ENCODE measurements around the gene PADI3.

PADI3 gene

GRCh38 chr1:17258758-17259130 is 9.8 kb downstream of the PADI3 start:
- H3K4me1 ChIP-seq (ENCODE audit: control insufficient read depth, insufficient read depth, low read length, unreplicated experiment) = peaks cover 7% of the 10 kb centered on the region
- H3K27me3 ChIP-seq (ENCODE audit: insufficient read depth, low read length) = peaks cover 6% of the 10 kb centered on the region
- H3K4me3 ChIP-seq (ENCODE audit: low read depth, low read length) = no peak overlapping the region
- H2AFZ ChIP-seq (ENCODE audit: low read length, unreplicated experiment) = no peak overlapping the region
- H3K27ac ChIP-seq (ENCODE audit: low read depth, low read length) = no peak overlapping the region
- H3K79me2 ChIP-seq (ENCODE audit: control insufficient read depth, insufficient read depth, low read length, unreplicated experiment) = no peaks in the 10 kb centered on the region
- no peaks in the 10 kb centered on the region for H3K36me3 ChIP-seq (ENCODE audit: insufficient read depth, low read length)

GRCh38 chr1:17259233-17259873 is 10.5 kb downstream of the PADI3 start:
- H3K27me3 ChIP-seq (ENCODE audit: insufficient read depth, low read length) = peaks cover 6% of the 10 kb centered on the region
- H3K27ac ChIP-seq (ENCODE audit: low read depth, low read length) = no peak overlapping the region
- H3K4me3 ChIP-seq (ENCODE audit: low read depth, low read length) = no peak overlapping the region
- H2AFZ ChIP-seq (ENCODE audit: low read length, unreplicated experiment) = no peak overlapping the region
- no peaks in the 10 kb centered on the region for H3K79me2 ChIP-seq (ENCODE audit: control insufficient read depth, insufficient read depth, low read length, unreplicated experiment)
- peaks cover 7% of the 10 kb centered on the region for H3K4me1 ChIP-seq (ENCODE audit: control insufficient read depth, insufficient read depth, low read length, unreplicated experiment)
- H3K36me3 ChIP-seq (ENCODE audit: insufficient read depth, low read length) = no peaks in the 10 kb centered on the region

- Histone ChIP-seq H3K79me2 (ENCODE audit: control insufficient read depth, insufficient read depth, low read length, unreplicated experiment) (no peaks in the 10 kb centered on the region), H3K27ac (ENCODE audit: low read depth, low read length) (no peak overlapping the region), H3K27me3 (ENCODE audit: insufficient read depth, low read length) (peaks cover 6% of the 10 kb centered on the region), H2AFZ (ENCODE audit: low read length, unreplicated experiment) (no peak overlapping the region), H3K36me3 (ENCODE audit: insufficient read depth, low read length) (no peaks in the 10 kb centered on the region), H3K4me1 (ENCODE audit: control insufficient read depth, insufficient read depth, low read length, unreplicated experiment) (peaks cover 7% of the 10 kb centered on the region), H3K4me3 (ENCODE audit: low read depth, low read length) (no peak overlapping the region)
Measured at GRCh38 chr1:17260264-17260663, 11.4 kb downstream of the PADI3 start.

GRCh38 chr1:17260738-17261137 is 11.8 kb downstream of the PADI3 start:
- peaks cover 7% of the 10 kb centered on the region for H3K4me1 ChIP-seq (ENCODE audit: control insufficient read depth, insufficient read depth, low read length, unreplicated experiment)
- H3K27ac ChIP-seq (ENCODE audit: low read depth, low read length) = no peak overlapping the region
- H3K79me2 ChIP-seq (ENCODE audit: control insufficient read depth, insufficient read depth, low read length, unreplicated experiment) = no peaks in the 10 kb centered on the region
- no peak overlapping the region for H3K4me3 ChIP-seq (ENCODE audit: low read depth, low read length)
- peaks cover 6% of the 10 kb centered on the region for H3K27me3 ChIP-seq (ENCODE audit: insufficient read depth, low read length)
- no peak overlapping the region for H2AFZ ChIP-seq (ENCODE audit: low read length, unreplicated experiment)
- H3K36me3 ChIP-seq (ENCODE audit: insufficient read depth, low read length) = no peaks in the 10 kb centered on the region

GRCh38 chr1:17263936-17264335 is 15.0 kb downstream of the PADI3 start:
- Histone ChIP-seq H3K36me3 (ENCODE audit: insufficient read depth, low read length) (no peaks in the 10 kb centered on the region), H3K27me3 (ENCODE audit: insufficient read depth, low read length) (peaks cover 6% of the 10 kb centered on the region), H3K4me1 (ENCODE audit: control insufficient read depth, insufficient read depth, low read length, unreplicated experiment) (peaks cover 4% of the 10 kb centered on the region), H2AFZ (ENCODE audit: low read length, unreplicated experiment) (no peak overlapping the region), H3K4me3 (ENCODE audit: low read depth, low read length) (no peak overlapping the region), H3K79me2 (ENCODE audit: control insufficient read depth, insufficient read depth, low read length, unreplicated experiment) (no peaks in the 10 kb centered on the region), H3K27ac (ENCODE audit: low read depth, low read length) (no peak overlapping the region)

- Histone ChIP-seq H3K4me1 (ENCODE audit: control insufficient read depth, insufficient read depth, low read length, unreplicated experiment) (peaks cover 1% of the 10 kb centered on the region), H3K79me2 (ENCODE audit: control insufficient read depth, insufficient read depth, low read length, unreplicated experiment) (no peaks in the 10 kb centered on the region), H3K27ac (ENCODE audit: low read depth, low read length) (no peak overlapping the region), H3K36me3 (ENCODE audit: insufficient read depth, low read length) (no peaks in the 10 kb centered on the region), H3K4me3 (ENCODE audit: low read depth, low read length) (no peak overlapping the region), H3K27me3 (ENCODE audit: insufficient read depth, low read length) (peaks cover 6% of the 10 kb centered on the region), H2AFZ (ENCODE audit: low read length, unreplicated experiment) (no peak overlapping the region)
Measured at GRCh38 chr1:17264470-17264869, 15.6 kb downstream of the PADI3 start.

- Histone ChIP-seq H3K27me3 (ENCODE audit: insufficient read depth, low read length) (peaks cover 6% of the 10 kb centered on the region; the same call in 1 of the 2 replicates), H3K4me1 (ENCODE audit: control insufficient read depth, insufficient read depth, low read length, unreplicated experiment) (no peaks in the 10 kb centered on the region), H3K27ac (ENCODE audit: low read depth, low read length) (no peak overlapping the region), H3K4me3 (ENCODE audit: low read depth, low read length) (no peak overlapping the region), H2AFZ (ENCODE audit: low read length, unreplicated experiment) (no peak overlapping the region), H3K36me3 (ENCODE audit: insufficient read depth, low read length) (no peaks in the 10 kb centered on the region), H3K79me2 (ENCODE audit: control insufficient read depth, insufficient read depth, low read length, unreplicated experiment) (no peaks in the 10 kb centered on the region)
Measured at GRCh38 chr1:17265162-17265561, 16.3 kb downstream of the PADI3 start.

- Histone ChIP-seq H3K79me2 (ENCODE audit: control insufficient read depth, insufficient read depth, low read length, unreplicated experiment) (no peaks in the 10 kb centered on the region), H3K27me3 (ENCODE audit: insufficient read depth, low read length) (peaks cover 6% of the 10 kb centered on the region; the same call in 1 of the 2 replicates), H3K4me1 (ENCODE audit: control insufficient read depth, insufficient read depth, low read length, unreplicated experiment) (no peaks in the 10 kb centered on the region), H3K4me3 (ENCODE audit: low read depth, low read length) (no peak overlapping the region), H2AFZ (ENCODE audit: low read length, unreplicated experiment) (no peak overlapping the region), H3K36me3 (ENCODE audit: insufficient read depth, low read length) (no peaks in the 10 kb centered on the region), H3K27ac (ENCODE audit: low read depth, low read length) (no peak overlapping the region)
Measured at GRCh38 chr1:17265950-17266349, 17.1 kb downstream of the PADI3 start.

GRCh38 chr1:17270891-17271765 is 22.2 kb downstream of the PADI3 start:
- no peaks in the 10 kb centered on the region for H3K27me3 ChIP-seq (ENCODE audit: insufficient read depth, low read length)
- no peaks in the 10 kb centered on the region for H3K79me2 ChIP-seq (ENCODE audit: control insufficient read depth, insufficient read depth, low read length, unreplicated experiment)

GRCh38 chr1:17272066-17272465 is 23.2 kb downstream of the PADI3 start:
- Histone ChIP-seq H3K27me3 (ENCODE audit: insufficient read depth, low read length) (no peaks in the 10 kb centered on the region), H3K4me3 (ENCODE audit: low read depth, low read length) (no peak overlapping the region), H3K36me3 (ENCODE audit: insufficient read depth, low read length) (no peaks in the 10 kb centered on the region), H3K27ac (ENCODE audit: low read depth, low read length) (no peak overlapping the region), H2AFZ (ENCODE audit: low read length, unreplicated experiment) (no peak overlapping the region), H3K79me2 (ENCODE audit: control insufficient read depth, insufficient read depth, low read length, unreplicated experiment) (no peaks in the 10 kb centered on the region), H3K4me1 (ENCODE audit: control insufficient read depth, insufficient read depth, low read length, unreplicated experiment) (peaks cover 8% of the 10 kb centered on the region)

More at GRCh38 chr1:17270891-17271765, 22.2 kb downstream of the PADI3 start:
- Histone ChIP-seq H3K4me1 (ENCODE audit: control insufficient read depth, insufficient read depth, low read length, unreplicated experiment) (peaks cover 5% of the 10 kb centered on the region), H3K36me3 (ENCODE audit: insufficient read depth, low read length) (no peaks in the 10 kb centered on the region), H3K27ac (ENCODE audit: low read depth, low read length) (no peak overlapping the region), H2AFZ (ENCODE audit: low read length, unreplicated experiment) (no peak overlapping the region), H3K4me3 (ENCODE audit: low read depth, low read length) (no peak overlapping the region)

- no peak overlapping the region for H3K27ac ChIP-seq (ENCODE audit: low read depth, low read length)
- H3K27me3 ChIP-seq (ENCODE audit: insufficient read depth, low read length) = no peaks in the 10 kb centered on the region
- H2AFZ ChIP-seq (ENCODE audit: low read length, unreplicated experiment) = no peak overlapping the region
- no peaks in the 10 kb centered on the region for H3K36me3 ChIP-seq (ENCODE audit: insufficient read depth, low read length)
- H3K79me2 ChIP-seq (ENCODE audit: control insufficient read depth, insufficient read depth, low read length, unreplicated experiment) = no peaks in the 10 kb centered on the region
- H3K4me1 ChIP-seq (ENCODE audit: control insufficient read depth, insufficient read depth, low read length, unreplicated experiment) = peaks cover 8% of the 10 kb centered on the region
- no peak overlapping the region for H3K4me3 ChIP-seq (ENCODE audit: low read depth, low read length)
Measured at GRCh38 chr1:17272646-17273045, 23.7 kb downstream of the PADI3 start.

Data from ACC112 (cell line).